ENCODE results near the gene TNFRSF11A. TPM values are rescaled to one million over a fixed set of nuclear protein-coding genes. Genes with fewer than 3 reads are reported as not detected.

TNFRSF11A gene
- total and polyA plus RNA-seq, 5 donors from 2014 or later, result 0.93 to 3.6 (median 2.1) TPM

DNA sequence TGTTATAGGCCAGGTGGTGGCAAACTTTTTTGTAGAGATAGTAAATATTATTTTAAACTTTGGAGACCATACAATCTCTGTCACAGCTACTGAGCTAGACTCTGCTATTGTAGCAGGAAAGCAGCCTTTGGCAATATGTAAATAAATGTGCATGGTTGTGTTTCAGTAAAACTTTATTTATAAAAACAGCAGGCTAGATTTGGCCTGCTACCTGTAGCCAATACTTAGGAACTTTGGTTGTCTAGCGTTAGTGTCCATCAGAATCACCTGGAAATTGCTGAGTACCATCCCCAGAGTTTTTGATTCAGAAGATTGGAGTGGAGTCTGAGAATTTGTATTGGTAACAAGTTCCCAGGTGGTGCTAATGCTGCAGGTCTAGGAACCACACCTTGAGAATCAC, 23.8 kb upstream of the TNFRSF11A start:
- H3K4me3 Mint-ChIP-seq, result no peak overlapping the region
- H3K27me3 ChIP-seq (ENCODE audit: control insufficient read depth, insufficient read depth, low read length), result no peaks in the 10 kb centered on the region
- DNase-seq, result no peak
- H3K4me1 Mint-ChIP-seq, result peaks cover 6 to 20% (median 16%) of the 10 kb centered on the region in 4 donors
- no peaks in the 10 kb centered on the region for H3K27me3 Mint-ChIP-seq
- H3K27ac Mint-ChIP-seq, result peak overlapping the region in 1 of 3 donors; percentile 1
- H3K36me3 Mint-ChIP-seq, result peaks cover 55% of the 10 kb centered on the region
- ATAC-seq (ENCODE audit: low read depth in 2 of 2), result no peak
- H3K4me1 ChIP-seq (ENCODE audit: control insufficient read depth, insufficient read depth, low read length, poor library complexity, severe bottlenecking), result no peaks in the 10 kb centered on the region
- no peak overlapping the region for H3K27ac ChIP-seq (ENCODE audit: insufficient read depth, low read length, poor library complexity, severe bottlenecking)
- no peaks in the 10 kb centered on the region for H3K9me3 Mint-ChIP-seq
- H3K36me3 ChIP-seq (ENCODE audit: control insufficient read depth, insufficient read depth, low read length), result peaks cover 69% of the 10 kb centered on the region
- no peak overlapping the region for H3K4me3 ChIP-seq (ENCODE audit: low read depth, low read length)
- H3K9me3 ChIP-seq (ENCODE audit: control insufficient read depth in 2 of 2, low read length in 2 of 2), result no peaks in the 10 kb centered on the region

GRCh38 chr18:62312851-62313250, 12.3 kb upstream of the TNFRSF11A start:
- H3K4me1 Mint-ChIP-seq, result peaks cover 0 to 3% (median 0%) of the 10 kb centered on the region in 4 donors
- Histone ChIP-seq H3K9me3 (ENCODE audit: control insufficient read depth in 2 of 2, low read length in 2 of 2) (no peaks in the 10 kb centered on the region), H3K36me3 (ENCODE audit: control insufficient read depth, insufficient read depth, low read length) (peaks cover 12% of the 10 kb centered on the region), H3K4me3 (ENCODE audit: low read depth, low read length) (no peak overlapping the region), H3K27me3 (ENCODE audit: control insufficient read depth, insufficient read depth, low read length) (no peaks in the 10 kb centered on the region), H3K27ac (ENCODE audit: insufficient read depth, low read length, poor library complexity, severe bottlenecking) (no peak overlapping the region), H3K4me1 (ENCODE audit: control insufficient read depth, insufficient read depth, low read length, poor library complexity, severe bottlenecking) (no peaks in the 10 kb centered on the region)
- H3K9me3 Mint-ChIP-seq, result no peaks in the 10 kb centered on the region
- H3K36me3 Mint-ChIP-seq, result peaks cover 5% of the 10 kb centered on the region
- peaks cover 3% of the 10 kb centered on the region for H3K27me3 Mint-ChIP-seq
- H3K27ac Mint-ChIP-seq, result no peak overlapping the region
- DNase-seq, result no peak
- no peak overlapping the region for H3K4me3 Mint-ChIP-seq
- ATAC-seq (ENCODE audit: low read depth in 2 of 2), result no peak

DNA sequence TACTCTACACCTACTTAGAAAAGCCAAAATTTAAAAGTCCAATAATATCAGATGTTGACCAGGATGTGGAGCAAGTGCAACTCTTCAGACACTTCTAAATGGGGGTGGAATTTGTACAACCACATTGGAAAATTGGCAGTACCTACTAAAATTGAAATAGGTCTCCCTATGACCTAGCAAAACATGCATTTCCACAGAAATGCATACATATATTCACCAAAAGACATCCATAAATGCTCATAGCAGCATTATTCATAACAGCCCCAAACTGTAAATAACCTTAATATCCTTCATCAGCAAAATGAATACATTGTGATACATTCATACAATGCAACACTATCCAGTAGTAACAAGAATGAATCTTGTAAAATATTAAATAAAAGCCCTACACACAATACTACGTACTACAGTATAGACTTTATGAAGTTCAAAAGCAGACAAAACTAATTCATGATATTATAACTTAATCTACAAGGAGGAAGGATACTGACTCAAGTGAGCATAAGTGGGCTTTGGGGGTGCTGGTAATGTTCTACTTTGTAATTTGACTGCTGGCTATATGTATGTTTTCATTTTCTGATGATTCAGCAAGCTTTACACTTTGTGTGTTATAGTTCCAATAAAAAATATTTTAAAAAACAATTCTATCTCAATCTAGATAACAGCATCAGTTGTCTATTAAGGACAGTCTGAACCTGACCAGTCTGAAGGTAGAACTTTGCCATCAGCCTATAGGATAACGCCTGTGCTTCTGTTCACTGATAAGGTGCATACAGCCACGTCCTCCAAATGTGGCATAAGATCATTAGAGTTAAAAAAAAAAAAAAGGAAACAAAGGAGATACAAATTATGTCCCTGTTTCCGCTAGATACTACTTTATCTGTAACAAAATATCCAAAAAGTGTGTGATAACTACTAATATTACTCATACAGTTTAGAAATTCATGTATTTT, 6.6 kb upstream of the TNFRSF11A start:
- Histone ChIP-seq H3K4me1 (ENCODE audit: control insufficient read depth, insufficient read depth, low read length, poor library complexity, severe bottlenecking) (no peaks in the 10 kb centered on the region), H3K4me3 (ENCODE audit: low read depth, low read length) (no peak overlapping the region), H3K27ac (ENCODE audit: insufficient read depth, low read length, poor library complexity, severe bottlenecking) (no peak overlapping the region), H3K27me3 (ENCODE audit: control insufficient read depth, insufficient read depth, low read length) (peaks cover 24% of the 10 kb centered on the region), H3K9me3 (ENCODE audit: control insufficient read depth in 2 of 2, low read length in 2 of 2) (no peaks in the 10 kb centered on the region), H3K36me3 (ENCODE audit: control insufficient read depth, insufficient read depth, low read length) (no peaks in the 10 kb centered on the region)
- Mint-ChIP-seq H3K36me3 (no peaks in the 10 kb centered on the region), H3K27ac (no peak overlapping the region), H3K27me3 (peaks cover 34% of the 10 kb centered on the region), H3K4me1 (no peaks in the 10 kb centered on the region), H3K9me3 (no peaks in the 10 kb centered on the region), H3K4me3 (no peak overlapping the region)
- ATAC-seq (ENCODE audit: low read depth in 2 of 2), result no peak
- no peak for DNase-seq

DNA sequence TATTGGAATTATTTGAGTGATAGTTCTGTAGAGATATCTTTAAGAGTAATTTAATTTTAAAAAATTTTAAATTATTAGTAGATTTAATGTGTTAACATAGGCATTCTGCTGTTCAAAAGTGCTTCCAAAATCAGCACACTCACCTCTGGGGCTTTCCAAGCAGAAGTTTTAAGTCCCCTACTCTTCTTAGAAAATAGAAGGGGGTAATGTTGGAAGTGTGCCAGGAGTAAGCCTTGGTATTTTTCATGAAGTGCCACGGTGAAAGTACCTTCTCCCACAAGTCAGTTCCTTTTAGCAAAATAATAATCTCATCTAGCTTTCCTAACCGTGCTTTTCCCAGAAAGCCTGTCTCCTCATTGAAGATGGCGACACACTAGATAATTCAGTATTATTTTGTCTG, 3.9 kb upstream of the TNFRSF11A start:
- H3K27ac ChIP-seq (ENCODE audit: insufficient read depth, low read length, poor library complexity, severe bottlenecking), result no peak overlapping the region
- no peaks in the 10 kb centered on the region for H3K9me3 ChIP-seq (ENCODE audit: control insufficient read depth in 2 of 2, low read length in 2 of 2)
- Mint-ChIP-seq H3K27me3 (peaks cover 52% of the 10 kb centered on the region), H3K27ac (no peak overlapping the region), H3K4me1 (peaks cover 0 to 13% (median 9%) of the 10 kb centered on the region in 4 donors), H3K4me3 (no peak overlapping the region), H3K9me3 (peaks cover 0 to 4% (median 0%) of the 10 kb centered on the region in 7 donors), H3K36me3 (no peaks in the 10 kb centered on the region)
- no peaks in the 10 kb centered on the region for H3K36me3 ChIP-seq (ENCODE audit: control insufficient read depth, insufficient read depth, low read length)
- ATAC-seq (ENCODE audit: low read depth in 2 of 2), result no peak
- H3K4me1 ChIP-seq (ENCODE audit: control insufficient read depth, insufficient read depth, low read length, poor library complexity, severe bottlenecking), result peaks cover 13% of the 10 kb centered on the region
- H3K4me3 ChIP-seq (ENCODE audit: low read depth, low read length), result no peak overlapping the region
- H3K27me3 ChIP-seq (ENCODE audit: control insufficient read depth, insufficient read depth, low read length), result peaks cover 33% of the 10 kb centered on the region
- DNase-seq, result no peak

GRCh38 chr18:62323483-62324180, 1.5 kb upstream of the TNFRSF11A start:
- Mint-ChIP-seq H3K4me3 (peak overlapping the region; percentile 74 to 97 (median 78)), H3K9me3 (peaks cover 0 to 4% (median 0%) of the 10 kb centered on the region in 7 donors), H3K4me1 (peaks cover 0 to 27% (median 18%) of the 10 kb centered on the region in 4 donors), H3K27ac (no peak overlapping the region), H3K27me3 (peaks cover 61% of the 10 kb centered on the region), H3K36me3 (no peaks in the 10 kb centered on the region)
- no peaks in the 10 kb centered on the region for H3K9me3 ChIP-seq (ENCODE audit: control insufficient read depth in 2 of 2, low read length in 2 of 2)
- DNase-seq (no peak), ATAC-seq (ENCODE audit: low read depth in 2 of 2) (no peak)
- peaks cover 53% of the 10 kb centered on the region for H3K27me3 ChIP-seq (ENCODE audit: control insufficient read depth, insufficient read depth, low read length)
- no peak overlapping the region for H3K27ac ChIP-seq (ENCODE audit: insufficient read depth, low read length, poor library complexity, severe bottlenecking)
- peaks cover 19% of the 10 kb centered on the region for H3K4me1 ChIP-seq (ENCODE audit: control insufficient read depth, insufficient read depth, low read length, poor library complexity, severe bottlenecking)
- H3K36me3 ChIP-seq (ENCODE audit: control insufficient read depth, insufficient read depth, low read length), result no peaks in the 10 kb centered on the region
- H3K4me3 ChIP-seq (ENCODE audit: low read depth, low read length), result no peak overlapping the region

DNA sequence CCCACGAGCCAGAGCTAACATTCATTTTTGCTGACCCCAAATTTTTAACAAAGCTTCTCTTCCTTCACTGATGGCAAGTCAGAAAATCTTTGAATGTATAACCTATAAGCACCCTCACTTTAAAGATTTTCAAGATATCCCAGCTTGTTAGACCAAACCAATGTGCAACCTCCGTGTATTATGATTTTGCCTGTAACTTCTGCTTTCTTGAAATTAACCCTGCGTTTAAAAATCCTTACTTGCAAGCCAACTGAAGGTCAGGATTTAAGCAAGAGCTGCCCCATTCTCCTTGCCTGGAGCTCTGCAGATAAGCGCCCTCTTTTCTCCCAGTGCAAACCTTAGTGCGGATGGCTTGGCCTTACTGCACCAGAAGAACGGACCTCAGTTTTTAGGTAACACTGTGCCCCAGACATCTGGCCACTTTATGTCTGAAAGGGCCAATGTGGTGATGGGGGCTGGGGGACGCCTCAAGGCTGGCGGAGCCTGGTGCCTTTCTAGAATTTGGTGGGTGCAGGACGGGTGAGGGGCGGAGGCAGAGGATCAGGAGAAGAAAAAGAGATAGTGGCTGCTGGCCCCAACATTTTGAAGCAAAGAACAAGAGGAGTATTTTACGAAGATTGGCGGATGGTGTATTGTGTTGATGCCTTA, 805 bp upstream of the TNFRSF11A start:
- H3K27me3 Mint-ChIP-seq, result peaks cover 56% of the 10 kb centered on the region
- ATAC-seq (ENCODE audit: low read depth in 2 of 2) (no peak), DNase-seq (no peak)
- Histone ChIP-seq H3K27ac (ENCODE audit: insufficient read depth, low read length, poor library complexity, severe bottlenecking) (no peak overlapping the region), H3K9me3 (ENCODE audit: control insufficient read depth in 2 of 2, low read length in 2 of 2) (no peaks in the 10 kb centered on the region), H3K36me3 (ENCODE audit: control insufficient read depth, insufficient read depth, low read length) (no peaks in the 10 kb centered on the region), H3K4me1 (ENCODE audit: control insufficient read depth, insufficient read depth, low read length, poor library complexity, severe bottlenecking) (peaks cover 19% of the 10 kb centered on the region), H3K27me3 (ENCODE audit: control insufficient read depth, insufficient read depth, low read length) (peaks cover 49% of the 10 kb centered on the region), H3K4me3 (ENCODE audit: low read depth, low read length) (no peak overlapping the region)
- H3K9me3 Mint-ChIP-seq, result peaks cover 0 to 4% (median 0%) of the 10 kb centered on the region in 7 donors
- peaks cover 2 to 28% (median 19%) of the 10 kb centered on the region in 4 donors for H3K4me1 Mint-ChIP-seq
- H3K4me3 Mint-ChIP-seq, result peak overlapping the region; percentile 74 to 97 (median 82)
- H3K27ac Mint-ChIP-seq, result peak overlapping the region in 1 of 3 donors; percentile 83
- no peaks in the 10 kb centered on the region for H3K36me3 Mint-ChIP-seq

DNA sequence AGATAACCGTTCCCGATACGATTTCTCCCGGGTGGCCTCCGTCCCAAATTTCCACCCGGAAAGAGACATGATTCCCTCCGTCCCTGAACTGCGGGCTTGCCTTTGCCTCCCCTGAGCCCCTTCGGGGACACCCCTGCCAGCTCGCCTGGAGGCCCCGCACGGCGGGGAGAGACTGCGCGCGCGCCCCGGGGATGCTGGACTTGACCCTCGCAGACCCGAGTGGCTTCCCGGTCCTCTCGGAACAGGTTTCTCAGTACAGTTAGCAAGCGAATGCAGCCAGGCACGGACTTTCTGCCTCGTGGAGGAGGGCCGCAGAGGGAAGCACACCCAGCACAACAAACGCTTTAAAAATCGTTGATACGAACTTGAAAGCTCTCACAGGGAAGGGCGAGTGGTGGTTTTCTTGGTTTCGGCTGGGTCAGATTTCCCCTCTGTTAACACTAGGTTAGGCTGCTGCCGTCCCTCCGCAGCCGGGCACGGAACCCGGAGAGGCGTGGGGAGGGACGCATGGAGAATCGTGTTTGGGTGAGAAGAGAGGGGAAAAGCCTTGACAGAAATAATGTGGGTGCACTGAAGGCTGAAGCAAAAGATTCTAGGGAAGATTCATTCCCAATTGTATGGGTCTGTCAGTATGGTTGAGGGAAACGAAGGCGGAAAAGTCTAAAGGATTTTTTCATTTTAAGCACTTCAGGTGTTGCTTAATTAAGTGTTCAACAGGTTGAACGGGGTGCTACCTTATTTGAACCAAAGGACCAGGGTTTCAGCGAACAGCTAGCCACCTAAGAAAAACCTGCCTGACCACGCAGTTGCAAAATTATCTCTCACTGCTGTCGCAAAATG, 916 bp downstream of the TNFRSF11A start:
- peaks cover 7 to 41% (median 32%) of the 10 kb centered on the region in 4 donors for H3K4me1 Mint-ChIP-seq
- peaks cover 0 to 4% (median 0%) of the 10 kb centered on the region in 7 donors for H3K9me3 Mint-ChIP-seq
- Histone ChIP-seq H3K27ac (ENCODE audit: insufficient read depth, low read length, poor library complexity, severe bottlenecking) (no peak overlapping the region), H3K36me3 (ENCODE audit: control insufficient read depth, insufficient read depth, low read length) (no peaks in the 10 kb centered on the region), H3K9me3 (ENCODE audit: control insufficient read depth in 2 of 2, low read length in 2 of 2) (no peaks in the 10 kb centered on the region), H3K4me1 (ENCODE audit: control insufficient read depth, insufficient read depth, low read length, poor library complexity, severe bottlenecking) (peaks cover 27% of the 10 kb centered on the region), H3K27me3 (ENCODE audit: control insufficient read depth, insufficient read depth, low read length) (peaks cover 49% of the 10 kb centered on the region), H3K4me3 (ENCODE audit: low read depth, low read length) (peak overlapping the region; percentile 69)
- peaks cover 60% of the 10 kb centered on the region for H3K27me3 Mint-ChIP-seq
- DNase-seq, result peak in 2 of 3 donors; percentile 18 to 53
- H3K27ac Mint-ChIP-seq, result peak overlapping the region; percentile 14 to 94 (median 30)
- peak overlapping the region; percentile 59 to 91 (median 87) for H3K4me3 Mint-ChIP-seq
- no peak for ATAC-seq (ENCODE audit: low read depth in 2 of 2)
- H3K36me3 Mint-ChIP-seq, result no peaks in the 10 kb centered on the region

Data from CD4-positive, CD25-positive, alpha-beta regulatory T cell (primary cell).